Measurements from ENCODE around the gene UNKL. TPM values are rescaled to one million over a fixed set of nuclear protein-coding genes. Genes with fewer than 3 reads are reported as not detected.

UNKL gene
- total RNA-seq, 1 experiment from 2014 or later: 18.8 TPM

DNA sequence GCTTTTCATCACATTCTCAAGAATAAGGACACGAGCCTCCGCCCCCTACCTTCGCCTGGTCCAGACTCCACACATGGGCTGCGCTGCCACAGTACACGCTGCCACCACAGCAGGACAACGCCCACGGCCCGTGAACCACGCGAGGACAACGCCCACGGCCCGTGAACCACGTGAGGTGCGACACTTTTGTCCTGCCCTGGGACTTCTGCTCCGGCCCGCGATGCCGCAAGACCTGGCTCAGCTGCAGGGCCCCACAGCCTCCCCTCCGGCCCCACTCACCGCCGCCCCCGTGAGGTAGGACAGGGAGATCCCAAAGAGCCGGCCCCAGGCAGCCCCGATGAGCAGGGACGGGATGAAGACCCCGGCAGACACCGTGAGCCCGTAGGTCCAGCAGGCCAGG lies 35.7 kb upstream of the UNKL start:
- Histone ChIP-seq H3K79me2 (ENCODE audit: low read length) (no peaks in the 10 kb centered on the region), H3K9me3 (ENCODE audit: low read length) (no peaks in the 10 kb centered on the region), H3K36me3 (ENCODE audit: low read depth, low read length) (no peaks in the 10 kb centered on the region), H3K27ac (ENCODE audit: low read length) (no peak overlapping the region), H3K4me1 (ENCODE audit: insufficient read depth, low read length) (no peaks in the 10 kb centered on the region), H3K4me3 (ENCODE audit: low read length) (no peak overlapping the region), H4K20me1 (ENCODE audit: low read length) (no peaks in the 10 kb centered on the region), H3K9me2 (replicated peaks; ENCODE audit: low read length) (no peaks in the 10 kb centered on the region), H3K4me2 (ENCODE audit: low read length) (no peak overlapping the region), H3K9ac (ENCODE audit: low read length) (no peak overlapping the region), H2AFZ (ENCODE audit: low read length) (no peak overlapping the region), H3K27me3 (ENCODE audit: low read length) (no peaks in the 10 kb centered on the region), H3F3A (ENCODE audit: low read length, unreplicated experiment) (no peaks in the 10 kb centered on the region)
- TF ChIP-seq EZH2phosphoT487 (IDR thresholded peaks at IDR 0.05; ENCODE audit: borderline replicate concordance, low read length): no peak
- no peak for TF ChIP-seq EZH2 (IDR thresholded peaks at IDR 0.05; ENCODE audit: low read length, unreplicated experiment)
- TF ChIP-seq CTCF (conservative IDR thresholded peaks at IDR 0.05; ENCODE audit: low read depth, low read length): 0 out of 2 replicates have a peak, but pooled peaks have one; percentile 27
- DNase-seq (no peak), ATAC-seq (no peak)
- POLR2A ChIA-PET (ENCODE audit: unreplicated experiment): no interaction called here
- CTCF ChIA-PET: no interaction called here
- intact Hi-C loops (cut with micrococcal nuclease): no loop called here
- BruUV-seq (replicated peaks): no TSS peak

- no peak overlapping the region for H3K4me3 ChIP-seq (ENCODE audit: low read length)
- TF ChIP-seq EZH2 (IDR thresholded peaks at IDR 0.05; ENCODE audit: low read length, unreplicated experiment) (no peak), EZH2phosphoT487 (IDR thresholded peaks at IDR 0.05; ENCODE audit: borderline replicate concordance, low read length) (no peak)
- no peaks in the 10 kb centered on the region for H3K36me3 ChIP-seq (ENCODE audit: low read depth, low read length)
- no peak overlapping the region for H3K9ac ChIP-seq (ENCODE audit: low read length)
- H3K9me3 ChIP-seq (ENCODE audit: low read length): no peaks in the 10 kb centered on the region
- no peaks in the 10 kb centered on the region for H3K9me2 ChIP-seq (replicated peaks; ENCODE audit: low read length)
- no peak overlapping the region for H3K4me2 ChIP-seq (ENCODE audit: low read length)
- no peak for ATAC-seq
- H3K79me2 ChIP-seq (ENCODE audit: low read length): no peaks in the 10 kb centered on the region
- no peak for DNase-seq
- POLR2A ChIA-PET (ENCODE audit: unreplicated experiment): no interaction called here
- no peaks in the 10 kb centered on the region for H3F3A ChIP-seq (ENCODE audit: low read length, unreplicated experiment)
- no TSS peak for BruUV-seq (replicated peaks)
- CTCF ChIA-PET: no interaction called here
- H2AFZ ChIP-seq (ENCODE audit: low read length): no peak overlapping the region
- no peaks in the 10 kb centered on the region for H4K20me1 ChIP-seq (ENCODE audit: low read length)
- H3K4me1 ChIP-seq (ENCODE audit: insufficient read depth, low read length): no peaks in the 10 kb centered on the region
- no peaks in the 10 kb centered on the region for H3K27me3 ChIP-seq (ENCODE audit: low read length)
- H3K27ac ChIP-seq (ENCODE audit: low read length): no peak overlapping the region
- intact Hi-C loops (cut with micrococcal nuclease): no loop called here
Measured at GRCh38 chr16:1449201-1449788, 34.8 kb upstream of the UNKL start.

DNA sequence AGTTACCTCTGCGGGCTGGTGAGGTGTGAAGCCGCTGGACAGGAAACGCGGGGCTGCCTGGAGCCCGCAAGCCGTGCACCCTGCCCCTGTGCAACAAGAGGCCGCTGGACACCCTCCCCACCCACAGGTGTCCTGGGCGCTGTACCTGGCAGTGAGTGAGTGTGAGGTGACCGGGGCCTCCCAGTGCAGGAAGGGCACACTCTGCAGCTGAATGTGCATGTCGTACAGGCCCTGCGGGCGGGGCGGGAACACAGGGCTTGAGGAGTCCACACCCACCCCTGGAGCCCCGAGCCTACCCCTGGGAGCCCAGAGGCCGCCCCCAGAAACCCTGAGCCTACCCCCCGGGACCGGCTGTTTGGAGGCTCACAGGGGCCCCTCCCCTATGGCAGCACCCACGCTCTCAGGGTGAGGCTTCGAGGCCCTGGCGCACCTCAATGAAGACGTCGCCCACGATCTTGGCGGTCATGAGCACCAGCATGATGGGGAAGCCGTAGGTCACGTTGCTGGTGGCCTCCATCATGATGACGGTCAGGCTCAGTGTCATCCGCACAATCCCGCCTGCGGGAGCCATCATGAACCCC lies 34.1 kb upstream of the UNKL start:
- no peaks in the 10 kb centered on the region for H3K27me3 ChIP-seq (ENCODE audit: low read length)
- H3K9me2 ChIP-seq (replicated peaks; ENCODE audit: low read length): no peaks in the 10 kb centered on the region
- no peak overlapping the region for H3K27ac ChIP-seq (ENCODE audit: low read length)
- intact Hi-C loops (cut with micrococcal nuclease): no loop called here
- H3K4me1 ChIP-seq (ENCODE audit: insufficient read depth, low read length): no peaks in the 10 kb centered on the region
- no peaks in the 10 kb centered on the region for H3K9me3 ChIP-seq (ENCODE audit: low read length)
- no peak overlapping the region for H3K9ac ChIP-seq (ENCODE audit: low read length)
- DNase-seq: no peak
- TF ChIP-seq CTCF (conservative IDR thresholded peaks at IDR 0.05; ENCODE audit: low read depth, low read length) (no peak), EZH2 (IDR thresholded peaks at IDR 0.05; ENCODE audit: low read length, unreplicated experiment) (no peak), EZH2phosphoT487 (IDR thresholded peaks at IDR 0.05; ENCODE audit: borderline replicate concordance, low read length) (no peak)
- H4K20me1 ChIP-seq (ENCODE audit: low read length): no peaks in the 10 kb centered on the region
- H2AFZ ChIP-seq (ENCODE audit: low read length): no peak overlapping the region
- H3K4me3 ChIP-seq (ENCODE audit: low read length): no peak overlapping the region
- H3K79me2 ChIP-seq (ENCODE audit: low read length): no peaks in the 10 kb centered on the region
- no peak overlapping the region for H3K4me2 ChIP-seq (ENCODE audit: low read length)
- no peaks in the 10 kb centered on the region for H3F3A ChIP-seq (ENCODE audit: low read length, unreplicated experiment)
- ATAC-seq: no peak
- H3K36me3 ChIP-seq (ENCODE audit: low read depth, low read length): no peaks in the 10 kb centered on the region
- ChIA-PET POLR2A (ENCODE audit: unreplicated experiment) (no interaction called here), CTCF (no interaction called here)
- no TSS peak for BruUV-seq (replicated peaks)
